ENCODE data around the gene IFFO2.

The IFFO2 gene

DNA sequence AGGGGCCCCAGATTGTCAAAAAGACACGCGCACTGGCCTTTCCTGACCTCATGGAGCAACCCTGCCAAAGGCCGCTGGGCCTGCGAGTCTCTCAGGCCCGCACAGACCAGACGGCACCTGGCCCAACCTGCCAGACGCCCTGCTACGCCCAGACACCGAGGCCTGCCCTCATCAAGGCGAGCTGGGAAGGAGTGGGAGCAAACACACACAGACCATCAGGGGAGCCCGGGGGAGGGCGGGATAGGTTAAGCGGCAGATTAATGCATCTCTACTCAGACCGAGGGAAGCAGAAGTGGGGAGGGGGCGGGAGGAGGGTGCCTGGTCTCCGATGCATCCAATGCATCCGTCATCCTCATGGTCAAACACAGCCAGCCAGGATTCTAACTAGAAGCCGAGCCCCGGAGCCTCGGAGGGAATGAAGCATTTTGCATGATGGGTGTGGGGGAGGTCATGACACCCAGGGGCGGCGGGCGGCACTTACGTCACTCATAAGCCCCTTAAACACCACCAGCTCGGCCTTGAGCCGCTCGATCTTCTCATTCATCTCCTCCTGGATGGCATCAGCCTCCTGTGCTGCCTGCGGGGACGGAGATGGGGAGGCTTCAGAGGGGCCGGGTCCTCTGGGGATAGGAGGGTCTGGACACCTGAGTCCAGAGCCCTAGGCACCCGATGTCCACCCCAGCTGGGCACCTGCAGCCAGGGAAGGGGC is 37.1 kb downstream of the IFFO2 start:
- no peak overlapping the region for H3K4me3 ChIP-seq (ENCODE audit: control insufficient read depth, low read depth, low read length)
- TF ChIP-seq, protein P1, sequence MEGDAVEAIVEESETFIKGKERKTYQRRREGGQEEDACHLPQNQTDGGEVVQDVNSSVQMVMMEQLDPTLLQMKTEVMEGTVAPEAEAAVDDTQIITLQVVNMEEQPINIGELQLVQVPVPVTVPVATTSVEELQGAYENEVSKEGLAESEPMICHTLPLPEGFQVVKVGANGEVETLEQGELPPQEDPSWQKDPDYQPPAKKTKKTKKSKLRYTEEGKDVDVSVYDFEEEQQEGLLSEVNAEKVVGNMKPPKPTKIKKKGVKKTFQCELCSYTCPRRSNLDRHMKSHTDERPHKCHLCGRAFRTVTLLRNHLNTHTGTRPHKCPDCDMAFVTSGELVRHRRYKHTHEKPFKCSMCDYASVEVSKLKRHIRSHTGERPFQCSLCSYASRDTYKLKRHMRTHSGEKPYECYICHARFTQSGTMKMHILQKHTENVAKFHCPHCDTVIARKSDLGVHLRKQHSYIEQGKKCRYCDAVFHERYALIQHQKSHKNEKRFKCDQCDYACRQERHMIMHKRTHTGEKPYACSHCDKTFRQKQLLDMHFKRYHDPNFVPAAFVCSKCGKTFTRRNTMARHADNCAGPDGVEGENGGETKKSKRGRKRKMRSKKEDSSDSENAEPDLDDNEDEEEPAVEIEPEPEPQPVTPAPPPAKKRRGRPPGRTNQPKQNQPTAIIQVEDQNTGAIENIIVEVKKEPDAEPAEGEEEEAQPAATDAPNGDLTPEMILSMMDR (IDR thresholded peaks at IDR 0.05; ENCODE audit: control insufficient read depth, insufficient read depth, low read depth, low read length, missing control alignments) = no peak
- DNase-seq (ENCODE audit: low read depth) = no peak

DNA sequence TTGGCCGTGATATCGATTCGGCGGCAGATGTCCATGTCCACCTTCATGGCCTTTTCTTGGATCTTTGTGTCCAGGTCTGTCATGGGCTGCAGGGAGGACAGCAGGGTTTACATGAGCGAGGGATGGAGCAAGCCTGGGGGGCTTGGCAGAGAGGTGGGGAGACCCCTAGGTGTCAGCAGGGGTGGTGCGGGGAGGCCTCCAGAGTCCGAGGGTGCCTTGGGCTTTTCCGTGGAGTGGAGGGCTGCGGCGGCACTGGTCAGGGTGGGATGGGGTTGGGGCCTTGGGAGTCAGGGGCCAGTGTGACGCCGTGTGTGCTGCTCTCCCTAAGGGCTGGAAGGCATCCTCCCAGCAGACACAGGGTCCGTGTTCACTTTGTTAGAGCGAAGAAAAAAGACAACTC is 38.1 kb downstream of the IFFO2 start:
- TF ChIP-seq, protein P1 (IDR thresholded peaks at IDR 0.05; ENCODE audit: control insufficient read depth, insufficient read depth, low read depth, low read length, missing control alignments) = no peak
- H3K4me3 ChIP-seq (ENCODE audit: control insufficient read depth, low read depth, low read length) = no peak overlapping the region
- no peak for DNase-seq (ENCODE audit: low read depth)

DNA sequence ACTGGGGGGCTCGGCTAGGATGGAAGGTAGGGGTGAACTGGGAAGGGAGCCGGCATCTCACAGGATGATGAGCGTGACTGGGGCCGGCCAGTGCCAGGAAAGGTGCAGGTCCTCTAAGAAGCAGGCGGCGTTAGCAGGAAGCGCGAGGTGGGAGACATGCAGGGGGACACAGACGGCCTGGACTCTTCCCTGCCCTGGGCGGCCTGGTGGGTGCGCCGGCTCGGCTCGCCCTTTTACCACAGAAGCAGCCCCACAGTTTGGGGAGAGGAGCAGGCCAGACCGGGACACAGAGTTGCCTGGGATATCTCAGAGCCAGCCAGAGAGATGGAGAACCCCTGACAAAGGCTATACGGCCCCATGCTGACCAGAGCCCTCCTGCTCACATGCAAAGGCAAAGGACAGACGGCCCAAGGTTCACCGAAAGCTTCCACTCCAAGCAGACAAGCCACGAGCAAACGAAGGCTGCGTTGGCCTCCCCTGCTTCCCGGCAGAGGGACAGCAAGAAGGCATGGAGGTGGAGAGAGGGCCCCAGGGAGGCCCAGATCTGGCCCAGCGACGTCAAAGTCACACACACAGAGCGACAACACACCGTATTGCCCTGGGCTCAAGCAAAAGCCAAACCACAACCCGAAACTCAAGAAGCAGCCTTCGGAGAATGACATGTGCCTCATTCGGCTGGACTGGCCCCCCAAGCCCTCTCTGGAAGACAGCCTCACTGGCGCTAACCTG is 39.2 kb downstream of the IFFO2 start:
- DNase-seq (ENCODE audit: low read depth) = no peak
- H3K4me3 ChIP-seq (ENCODE audit: control insufficient read depth, low read depth, low read length) = no peak overlapping the region
- TF ChIP-seq, protein P1 (IDR thresholded peaks at IDR 0.05; ENCODE audit: control insufficient read depth, insufficient read depth, low read depth, low read length, missing control alignments) = no peak

DNA sequence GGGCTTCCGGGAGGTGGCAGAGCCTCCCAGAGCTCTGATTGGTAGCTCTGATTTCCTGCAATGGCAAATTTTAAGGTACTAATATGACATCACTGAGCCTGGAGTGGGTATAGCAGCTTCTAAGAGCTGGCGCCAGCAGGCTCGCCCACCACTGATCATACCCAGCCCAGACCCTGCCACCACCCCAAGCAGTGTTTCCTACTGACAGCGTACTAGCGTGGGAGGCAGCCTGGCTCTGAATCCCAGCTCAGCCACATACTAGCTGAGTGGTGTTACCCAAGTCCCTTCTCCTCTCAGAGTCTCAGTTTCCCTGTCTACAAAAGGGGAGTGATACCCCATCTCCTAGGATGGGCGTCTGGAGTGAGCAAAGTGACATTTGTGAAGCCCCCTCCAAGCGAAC is 41.1 kb downstream of the IFFO2 start:
- H3K4me3 ChIP-seq (ENCODE audit: control insufficient read depth, low read depth, low read length) = no peak overlapping the region
- TF ChIP-seq, protein P1 (IDR thresholded peaks at IDR 0.05; ENCODE audit: control insufficient read depth, insufficient read depth, low read depth, low read length, missing control alignments) = no peak
- DNase-seq (ENCODE audit: low read depth) = no peak

DNA sequence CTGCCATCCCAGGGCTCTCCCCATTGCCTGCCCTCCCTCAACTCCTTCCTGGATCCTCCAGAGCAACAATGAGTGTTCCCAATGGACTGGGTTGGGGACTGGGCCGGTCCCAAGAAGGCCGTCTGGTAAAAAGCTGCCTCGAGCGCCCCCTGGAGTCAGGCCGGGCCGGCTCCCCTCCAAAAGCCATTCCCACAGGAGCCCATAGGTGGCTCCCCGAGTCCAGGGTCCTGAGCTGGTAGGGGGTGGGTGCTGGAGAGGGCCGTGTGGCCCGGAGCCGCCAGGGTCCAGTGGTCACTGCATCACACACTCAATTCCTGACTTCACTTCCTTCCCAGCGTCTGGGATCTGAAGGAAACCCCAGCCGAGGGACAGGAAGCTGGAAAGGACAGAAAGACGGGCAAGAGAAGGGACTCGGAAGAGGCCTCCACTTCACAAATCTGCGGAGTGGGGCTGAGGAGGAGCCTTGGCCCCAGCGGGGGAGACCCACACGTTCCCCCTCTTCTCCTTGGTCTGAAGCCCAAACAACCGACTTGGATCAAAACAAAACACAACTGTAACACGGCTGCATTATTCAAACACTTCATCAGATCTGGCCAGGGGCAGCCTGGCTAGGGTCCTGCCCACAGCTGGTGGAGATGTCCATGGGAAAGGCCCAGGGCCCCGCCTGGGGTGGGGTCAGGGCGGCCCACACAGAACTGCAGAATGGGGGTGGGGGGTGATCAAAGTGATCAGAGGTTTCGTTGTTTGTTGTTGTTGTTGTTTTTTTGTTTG is 43.2 kb downstream of the IFFO2 start:
- DNase-seq (ENCODE audit: low read depth) = no peak
- no peak overlapping the region for H3K4me3 ChIP-seq (ENCODE audit: control insufficient read depth, low read depth, low read length)
- TF ChIP-seq, protein P1 (IDR thresholded peaks at IDR 0.05; ENCODE audit: control insufficient read depth, insufficient read depth, low read depth, low read length, missing control alignments) = peak; percentile 100

DNA sequence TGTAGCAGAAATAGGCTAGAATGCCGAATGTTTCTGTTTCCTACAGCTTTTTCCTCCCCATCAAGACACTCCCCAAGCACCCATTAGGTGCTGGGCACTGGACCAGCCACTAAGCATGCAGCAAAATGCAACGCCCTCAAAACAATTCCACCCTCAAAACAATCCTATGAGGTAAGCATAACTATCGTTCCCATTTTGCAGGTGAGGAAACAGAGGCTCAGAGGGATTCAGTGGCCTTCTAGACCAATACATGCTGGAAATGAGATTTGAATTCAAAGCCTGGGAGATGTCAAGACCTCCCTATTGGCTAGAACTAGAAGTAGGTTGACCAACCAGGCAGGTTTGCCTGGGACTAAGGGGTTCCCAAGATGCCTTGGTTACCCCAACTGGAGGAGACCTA is 43.9 kb downstream of the IFFO2 start:
- DNase-seq (ENCODE audit: low read depth) = no peak
- H3K4me3 ChIP-seq (ENCODE audit: control insufficient read depth, low read depth, low read length) = no peak overlapping the region
- TF ChIP-seq, protein P1 (IDR thresholded peaks at IDR 0.05; ENCODE audit: control insufficient read depth, insufficient read depth, low read depth, low read length, missing control alignments) = no peak
